Stimulated activated CD4-positive, alpha-beta T cell treated with anti-CD3 and anti-CD28 coated beads, TNF-alpha, amount 100 ng/mL, for 4 hours (primary cell): Measurements from ENCODE around the gene PDE7B.

Experiments
- DNase-seq, 3 experiments: peaks; one replicate each; pipeline ENCODE4 v3.0.0-alpha.2; 2020; ENCODE audit warnings: low read depth in 3 of 3

The PDE7B gene

DNA sequence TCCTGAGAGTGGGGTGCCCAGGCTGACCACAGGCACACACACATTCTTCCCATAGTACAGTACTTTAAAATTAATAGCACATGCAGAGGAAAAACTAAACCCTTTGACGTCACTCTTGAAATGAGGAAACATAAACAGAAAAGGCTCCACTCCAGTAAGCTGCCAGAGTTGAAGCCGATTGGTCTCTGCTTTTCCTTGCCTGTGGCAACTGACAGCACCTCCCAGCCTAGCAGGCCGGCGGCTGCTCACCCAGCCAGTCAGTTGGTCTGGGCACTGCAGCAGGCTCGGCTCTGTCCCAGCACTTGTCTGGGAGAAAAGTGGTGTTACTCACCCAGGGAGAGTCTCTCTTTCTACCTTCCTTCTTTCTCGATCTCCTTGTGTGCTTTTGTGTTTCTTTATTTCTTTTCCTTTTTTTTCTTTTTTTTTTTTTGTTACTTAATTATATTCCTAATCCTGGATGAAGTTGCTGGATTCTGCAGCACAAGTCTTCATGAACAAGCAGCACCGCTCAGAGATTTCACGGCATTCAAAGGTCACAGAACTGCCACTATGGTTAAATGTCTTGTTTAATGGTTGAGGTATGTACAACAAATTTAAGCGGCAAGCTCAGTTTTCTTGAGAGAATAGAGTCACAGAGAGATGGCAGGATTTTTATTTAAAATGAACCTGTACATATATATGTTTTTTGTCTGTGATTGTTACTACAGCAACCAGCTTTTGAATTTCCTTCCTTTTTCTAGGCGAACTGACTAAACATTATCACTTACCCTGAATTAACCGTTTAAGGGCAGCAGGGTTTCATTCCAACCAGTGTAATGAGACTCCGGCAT lies at the start of gene PDE7B:
TSS of gene PDE7B (plus strand) at position 260 of the 830 bp plus-strand sequence.
- peak in 1 of 3 experiments; percentile 4 for DNase-seq

DNA sequence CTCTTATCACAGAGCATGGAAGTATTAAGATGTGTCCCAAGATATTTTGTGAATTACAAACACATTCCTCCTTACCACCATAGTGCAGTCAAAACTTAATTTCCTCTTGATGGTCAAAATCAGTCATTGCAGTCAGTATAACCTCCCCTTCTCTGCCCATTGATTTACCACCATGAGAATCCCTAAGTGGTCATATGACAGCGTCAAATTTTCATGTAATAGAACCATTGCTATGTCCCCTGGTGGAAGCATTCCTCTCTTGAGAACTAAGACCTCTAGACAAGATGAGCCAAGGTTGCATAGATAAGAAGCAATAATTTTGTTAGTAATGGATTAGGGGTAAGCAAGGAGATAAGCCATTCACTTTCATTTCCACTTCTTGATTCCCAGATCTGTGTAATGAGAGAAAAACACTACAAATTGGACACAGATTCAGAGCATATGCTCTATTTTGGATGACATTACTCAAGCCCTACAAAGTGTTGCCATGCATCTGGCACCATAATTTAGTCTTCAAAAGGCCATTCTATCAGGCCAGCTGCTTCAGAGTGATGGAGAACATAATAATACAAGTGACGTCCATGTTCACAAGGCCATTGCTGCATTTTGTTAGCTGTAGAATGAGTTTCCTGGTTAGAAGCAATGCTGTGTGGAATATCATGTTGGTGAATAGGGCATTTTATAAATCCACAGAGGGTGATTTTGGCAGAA lies 49.6 kb upstream of the PDE7B start:
- no peak for DNase-seq

DNA sequence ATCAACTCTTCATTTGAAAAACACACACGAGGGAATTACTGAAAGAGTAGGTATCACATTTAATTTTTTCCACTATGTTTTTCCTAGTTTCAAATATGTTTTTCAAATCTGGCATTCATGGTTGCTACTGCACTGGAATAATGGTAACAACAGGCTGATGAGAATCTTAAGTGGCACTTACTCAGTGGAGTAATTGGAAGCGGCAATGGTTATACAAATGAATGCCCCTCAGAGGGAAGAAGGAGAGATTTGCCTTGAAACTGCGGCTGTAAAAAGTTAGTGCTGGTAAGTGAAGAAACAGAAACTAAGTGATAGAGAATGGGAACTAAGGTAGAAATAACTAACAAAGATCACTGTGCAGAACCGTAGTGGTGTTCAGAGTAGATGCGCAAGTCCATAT lies 41.0 kb upstream of the PDE7B start:
- no peak for DNase-seq

DNA sequence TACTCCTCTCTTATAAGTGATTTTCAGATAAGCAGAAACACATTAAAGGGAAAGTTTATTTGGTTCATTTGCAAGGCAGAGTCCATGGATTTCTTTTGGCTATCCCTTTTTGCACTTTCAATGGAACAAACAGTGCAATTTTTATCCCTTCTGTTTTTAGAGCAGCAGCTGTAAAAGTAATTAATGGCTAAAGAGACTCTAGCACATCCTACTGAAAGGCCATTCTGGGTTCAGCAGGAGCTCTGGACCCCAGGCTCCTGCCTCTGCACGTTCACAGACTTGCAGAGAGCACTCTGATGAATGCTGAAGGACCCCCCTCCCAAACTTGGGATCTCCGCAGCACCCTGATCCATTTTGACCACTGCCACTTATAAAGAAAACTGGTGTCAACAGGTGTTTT lies 40.3 kb upstream of the PDE7B start:
- no peak for DNase-seq

DNA sequence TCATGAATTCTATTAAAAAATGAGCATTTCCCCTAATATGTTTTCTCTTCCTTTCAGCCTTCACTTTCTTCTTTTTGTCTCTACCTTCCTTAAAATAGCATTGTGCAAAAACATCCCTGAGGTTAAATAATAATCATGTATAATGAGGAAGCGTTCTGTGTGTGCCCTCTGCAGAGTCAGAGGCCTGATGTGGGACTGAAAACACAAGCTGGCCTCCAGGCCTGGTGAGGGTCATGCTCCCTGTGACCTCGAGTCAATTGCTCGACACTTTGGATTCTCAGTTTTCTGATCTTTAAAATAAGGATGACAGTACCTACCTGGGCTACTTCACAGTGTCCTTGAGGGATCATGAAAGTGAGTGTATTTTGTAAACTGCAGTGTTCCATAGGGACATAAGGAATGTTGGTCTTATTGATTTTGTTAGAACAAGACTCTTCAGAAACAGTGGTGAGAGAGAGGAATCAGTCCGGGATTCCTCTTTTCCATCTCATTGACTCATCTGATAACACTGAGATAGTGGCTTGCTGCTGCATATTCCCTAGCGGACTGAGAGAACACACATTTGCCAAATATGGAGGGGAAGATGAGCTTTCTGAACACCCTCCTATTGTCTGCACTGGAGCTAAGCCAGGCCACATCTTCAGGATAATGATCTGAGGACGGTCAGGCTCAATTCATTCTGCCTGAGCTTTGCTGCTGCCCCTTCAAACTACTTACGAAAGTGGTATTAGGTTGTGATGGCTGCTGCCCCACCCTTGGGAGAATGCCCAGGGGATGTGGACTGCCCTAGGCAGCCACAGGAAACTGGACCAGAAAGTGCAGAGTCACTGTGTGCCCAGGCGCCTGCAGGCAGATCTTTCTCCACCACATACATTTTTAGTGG lies 39.6 kb upstream of the PDE7B start:
- no peak for DNase-seq

DNA sequence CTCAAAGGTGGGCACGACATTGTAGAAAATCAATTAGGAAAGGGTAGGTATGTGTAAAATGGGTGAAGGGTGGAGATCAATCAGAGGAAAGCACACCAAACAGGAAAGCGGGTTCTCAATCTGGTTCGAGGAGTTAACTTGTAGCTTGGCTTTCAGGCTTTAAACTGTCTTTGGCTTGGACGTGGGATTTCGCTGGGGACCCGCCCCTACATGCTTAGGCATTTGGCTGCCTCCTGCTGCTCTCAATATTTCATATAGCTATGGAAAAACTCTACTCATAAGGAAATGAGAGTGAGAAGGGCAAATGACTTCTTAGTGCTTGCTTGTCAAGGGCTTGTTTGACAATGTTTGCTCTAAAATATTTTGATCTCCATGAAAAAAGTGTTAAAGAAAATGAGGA lies 38.1 kb upstream of the PDE7B start:
- DNase-seq, result no peak

DNA sequence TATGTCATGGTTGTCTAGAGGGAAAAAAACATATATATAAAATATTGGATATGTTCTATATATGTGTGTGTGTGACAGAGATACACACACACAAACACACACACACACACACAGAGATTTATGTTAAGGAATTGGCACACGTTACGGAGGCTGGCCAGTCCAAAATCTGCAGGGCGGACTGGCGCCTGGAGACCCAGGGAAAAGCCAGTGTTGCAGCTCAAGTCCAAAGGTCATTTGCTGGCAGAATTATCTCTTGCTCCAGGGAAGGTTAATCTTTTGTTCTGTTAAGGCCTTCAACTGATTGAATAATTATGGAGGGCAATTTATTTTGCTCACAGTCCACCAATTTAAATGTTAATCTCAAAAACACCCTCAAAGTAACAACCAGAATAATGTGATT lies 37.5 kb upstream of the PDE7B start:
- DNase-seq, result no peak

DNA sequence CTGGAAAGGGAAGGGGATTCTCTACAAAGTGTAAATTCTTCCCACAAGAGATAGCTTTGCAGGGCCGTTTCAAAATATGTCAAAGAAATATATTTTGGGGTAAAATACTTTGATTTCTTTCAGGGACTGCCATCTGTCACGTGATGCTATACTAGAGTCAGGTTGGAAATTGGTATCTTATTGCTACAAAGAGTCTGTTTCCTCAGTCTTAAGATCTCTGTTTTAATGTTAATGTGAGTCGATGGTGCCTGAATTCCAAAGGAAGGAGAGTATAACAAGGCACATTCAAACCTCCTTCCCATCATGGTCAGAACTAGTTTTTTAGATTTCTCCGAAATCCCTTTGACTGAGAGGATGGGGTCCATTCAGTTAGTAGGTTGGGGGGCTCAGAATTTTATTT lies 36.3 kb upstream of the PDE7B start:
- DNase-seq, result no peak

DNA sequence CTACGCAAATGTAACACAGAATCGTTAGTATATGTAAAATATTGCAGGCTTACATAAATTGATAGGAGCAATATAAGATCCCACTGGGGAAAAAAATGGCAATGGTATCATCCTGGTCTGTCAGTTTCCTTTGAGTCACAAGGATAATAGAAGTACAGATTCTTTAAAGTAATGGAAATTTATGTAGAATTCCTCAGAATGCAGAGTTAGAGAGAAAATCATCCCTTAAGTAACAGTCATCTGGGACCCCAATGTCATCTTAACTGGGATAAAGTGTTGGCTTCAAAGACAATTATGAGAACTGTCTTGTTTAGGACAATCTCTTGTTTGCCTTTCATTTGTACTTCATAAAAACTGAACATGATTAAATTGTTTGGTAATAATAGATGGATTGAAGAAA lies 34.5 kb upstream of the PDE7B start:
- DNase-seq, result no peak

DNA sequence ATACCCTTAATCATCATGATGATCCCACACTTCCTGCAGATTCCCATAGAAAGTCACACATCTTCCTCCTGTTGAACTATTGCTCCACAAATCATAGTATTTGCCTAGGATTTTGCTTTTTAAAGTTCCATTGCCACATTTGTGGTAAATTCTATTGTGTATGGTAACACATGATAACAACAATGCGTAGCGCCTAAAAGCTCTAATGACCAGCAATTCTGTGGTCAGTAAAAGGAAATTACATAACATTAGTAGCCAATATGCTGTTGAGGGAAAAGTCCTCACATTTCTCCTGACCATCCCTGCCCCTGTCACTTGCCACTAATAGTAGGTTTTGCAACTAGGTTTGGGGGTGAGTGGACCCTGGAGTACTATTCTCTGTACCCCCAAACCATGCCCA lies 31.8 kb upstream of the PDE7B start:
- DNase-seq, result no peak

DNA sequence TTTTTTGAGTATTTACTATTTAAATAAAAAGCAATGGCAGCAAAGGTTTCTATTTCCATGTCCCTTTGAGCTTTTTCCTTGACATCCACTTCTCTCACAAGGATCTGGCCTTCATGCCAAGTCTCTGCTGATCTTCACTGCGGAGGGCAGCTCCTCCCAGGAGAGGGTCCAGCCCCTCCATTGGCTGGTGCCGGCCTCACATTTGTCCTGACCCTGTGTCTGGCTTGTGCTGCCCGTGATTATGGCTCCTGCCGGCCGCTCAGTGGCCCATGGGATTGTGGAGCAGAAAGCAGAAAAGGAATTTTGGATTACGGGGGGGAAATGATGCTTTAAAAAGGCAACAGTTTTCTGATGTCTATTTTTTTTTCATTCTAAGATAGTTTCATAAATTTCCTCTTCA lies 31.2 kb upstream of the PDE7B start:
- no peak for DNase-seq

DNA sequence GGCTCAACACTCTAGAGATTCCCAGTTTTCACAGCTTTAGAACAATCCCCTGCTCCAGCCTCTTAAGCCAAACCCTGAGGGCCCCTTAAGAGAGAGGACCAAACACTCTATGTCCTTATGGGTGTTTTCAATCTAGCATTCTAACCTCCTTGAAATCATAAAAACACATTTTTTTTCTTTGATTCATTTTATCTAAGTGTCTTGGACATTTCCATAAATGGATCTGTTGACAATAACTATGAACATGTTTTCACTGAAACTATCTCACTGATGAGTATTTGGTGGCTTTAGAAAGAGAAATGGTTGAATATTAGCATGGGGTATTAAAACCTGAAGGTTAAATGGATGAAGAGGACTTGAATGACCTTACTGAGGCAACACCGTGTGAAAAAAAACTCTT lies 27.6 kb upstream of the PDE7B start:
- no peak for DNase-seq

DNA sequence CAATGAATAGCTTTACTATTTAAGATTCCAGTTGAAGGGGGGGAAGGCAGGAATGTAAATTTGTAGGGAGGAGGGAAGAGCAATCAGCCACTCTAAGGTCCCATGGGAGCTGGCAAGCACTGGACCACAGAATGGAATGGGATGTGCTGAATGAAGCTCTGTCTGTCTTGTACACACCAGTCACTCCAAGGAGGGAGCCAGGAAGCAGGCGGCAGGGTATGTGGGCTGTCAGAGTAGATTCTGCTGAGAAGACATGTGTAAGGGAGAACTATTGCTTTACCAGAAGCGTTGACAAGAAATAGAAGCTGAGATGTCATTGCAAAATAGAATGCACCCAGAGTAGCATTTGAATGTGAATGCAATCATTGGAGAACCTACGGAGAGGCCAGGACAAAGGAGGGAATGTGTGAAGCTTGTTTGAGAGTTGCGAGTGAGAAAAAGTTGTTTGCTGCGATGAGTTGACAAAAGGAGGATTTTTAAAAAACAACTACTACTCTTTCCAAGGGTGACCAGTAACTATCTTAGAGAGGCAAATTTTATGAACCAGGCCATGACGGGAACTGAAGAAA lies 25.2 kb upstream of the PDE7B start:
- DNase-seq, result no peak

DNA sequence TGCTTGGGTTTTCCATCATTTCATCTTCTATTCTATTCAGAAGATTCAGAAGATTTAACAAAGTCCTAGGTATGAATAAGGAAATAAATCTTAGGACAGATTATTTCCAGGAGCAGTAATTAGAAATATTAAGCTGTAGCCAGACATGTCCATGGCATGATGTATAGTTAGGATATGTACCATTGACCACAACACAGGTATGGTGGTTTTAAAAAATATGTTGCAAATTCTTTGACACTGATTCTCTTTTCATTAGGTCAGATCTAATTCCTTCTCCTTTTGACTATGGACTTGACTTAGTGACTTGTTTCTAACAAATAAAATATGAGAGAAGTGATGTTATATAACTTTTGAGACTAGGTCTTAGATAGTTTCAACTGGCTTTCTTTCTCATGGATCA lies 23.5 kb upstream of the PDE7B start:
- DNase-seq, result no peak

DNA sequence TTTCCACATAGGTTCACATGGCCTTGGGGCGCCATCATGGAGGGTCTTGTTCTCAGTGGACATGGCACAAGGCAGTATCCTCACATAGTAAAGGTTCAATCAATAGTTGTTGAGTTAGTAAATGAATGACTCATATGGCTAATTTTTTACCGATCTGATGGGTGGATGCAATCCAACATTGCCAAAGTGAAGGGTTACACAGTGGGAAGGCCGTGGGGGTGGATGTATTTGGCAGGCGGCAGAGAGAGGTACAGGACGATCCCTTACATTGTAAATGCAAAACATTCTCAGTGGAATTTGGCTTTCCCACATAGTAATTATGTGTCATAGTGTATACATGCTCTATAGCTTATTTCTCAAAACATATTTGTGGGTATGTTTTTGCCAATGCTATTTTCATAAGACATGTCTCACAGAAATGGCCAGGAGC lies 21.0 kb upstream of the PDE7B start:
- DNase-seq, result no peak

DNA sequence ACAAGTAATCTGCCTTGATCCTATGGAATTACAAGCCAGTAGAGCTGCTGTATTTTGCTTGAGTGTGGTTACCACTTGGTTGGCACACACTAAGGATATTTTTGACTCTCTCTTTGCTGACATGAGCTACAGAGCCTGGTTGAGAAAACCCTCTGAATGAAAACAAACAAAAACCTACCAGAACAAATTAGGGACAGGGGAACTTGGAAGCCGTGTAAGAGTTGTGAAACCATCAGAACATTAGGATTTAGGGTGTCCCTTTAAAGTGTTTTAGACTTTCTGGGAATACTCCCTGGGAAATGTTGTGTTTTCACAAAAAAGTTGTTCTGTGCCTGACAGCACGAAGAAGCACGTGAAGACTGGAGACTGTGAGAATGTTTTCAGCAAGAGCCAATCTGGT lies 20.5 kb upstream of the PDE7B start:
- no peak for DNase-seq

DNA sequence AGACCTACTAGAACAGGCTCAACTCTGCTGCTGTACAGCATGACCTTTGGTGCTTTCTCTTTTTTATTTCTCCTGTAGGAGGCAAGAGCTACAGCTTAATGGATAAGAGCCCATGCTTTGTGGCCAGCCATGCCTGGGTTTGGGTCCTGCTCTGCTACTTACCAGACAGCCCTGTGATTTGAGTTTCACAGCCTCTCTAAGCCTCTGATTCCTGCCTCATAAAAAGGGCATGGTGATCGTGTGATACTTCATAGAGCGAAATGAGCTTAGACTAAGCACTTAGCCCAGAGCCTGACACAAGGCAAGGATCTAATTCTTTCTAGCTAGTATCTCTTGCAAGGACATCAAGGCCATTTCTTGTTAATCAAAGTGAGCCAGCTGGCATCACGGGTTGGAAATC lies 19.3 kb upstream of the PDE7B start:
- no peak for DNase-seq

DNA sequence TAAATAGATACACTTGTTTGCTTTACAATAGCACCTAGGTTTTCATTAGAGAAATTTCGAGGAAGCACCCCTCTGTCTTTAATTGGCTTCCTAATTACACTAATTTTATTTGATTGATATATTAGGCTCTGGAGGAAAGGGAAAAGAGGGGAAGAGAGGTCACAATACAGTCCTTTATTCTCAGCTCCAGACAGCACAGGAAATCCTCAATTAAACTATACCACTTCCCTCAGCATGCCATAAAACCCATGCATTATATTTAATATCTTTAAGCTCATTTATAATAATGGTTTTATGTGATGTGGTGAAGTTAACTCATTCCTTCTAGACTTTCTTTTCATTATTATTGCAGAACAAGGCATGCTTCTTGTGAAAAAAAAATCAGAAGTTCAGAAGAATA lies 17.7 kb upstream of the PDE7B start:
- no peak for DNase-seq

DNA sequence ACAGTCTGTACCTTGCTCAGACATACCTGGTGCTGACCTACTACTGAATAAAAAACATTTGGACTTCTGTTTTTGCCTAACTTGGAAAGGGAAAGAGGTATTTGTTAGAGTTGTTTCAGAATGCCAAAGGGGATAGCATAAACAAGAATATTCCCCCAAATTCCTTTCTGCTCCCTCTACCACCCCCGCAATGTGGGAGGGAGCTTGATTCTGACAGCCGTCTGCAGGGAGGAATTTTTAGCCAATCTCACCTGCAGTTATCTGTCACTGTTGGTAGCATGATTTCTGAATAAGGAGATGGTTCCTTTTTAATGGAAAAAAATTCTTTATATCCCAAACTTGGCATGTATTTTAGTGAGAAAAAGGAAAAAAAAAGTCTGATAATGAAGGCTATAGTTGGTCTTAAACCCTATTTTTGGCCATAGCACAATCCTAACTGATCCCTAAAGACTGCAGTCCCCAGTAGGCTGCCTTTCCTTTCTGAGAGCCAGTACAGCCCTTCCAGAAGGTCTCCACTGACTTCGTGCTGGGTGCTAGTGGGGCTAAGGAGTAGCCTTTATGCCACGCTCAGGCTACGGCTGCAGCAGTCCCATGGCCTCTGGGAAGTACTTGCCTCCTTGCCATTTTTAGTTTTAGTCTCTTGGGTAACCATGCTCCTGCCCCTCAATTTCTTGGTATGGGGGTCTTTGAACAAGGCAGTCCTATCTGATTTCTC lies 13.6 kb upstream of the PDE7B start:
- no peak for DNase-seq

DNA sequence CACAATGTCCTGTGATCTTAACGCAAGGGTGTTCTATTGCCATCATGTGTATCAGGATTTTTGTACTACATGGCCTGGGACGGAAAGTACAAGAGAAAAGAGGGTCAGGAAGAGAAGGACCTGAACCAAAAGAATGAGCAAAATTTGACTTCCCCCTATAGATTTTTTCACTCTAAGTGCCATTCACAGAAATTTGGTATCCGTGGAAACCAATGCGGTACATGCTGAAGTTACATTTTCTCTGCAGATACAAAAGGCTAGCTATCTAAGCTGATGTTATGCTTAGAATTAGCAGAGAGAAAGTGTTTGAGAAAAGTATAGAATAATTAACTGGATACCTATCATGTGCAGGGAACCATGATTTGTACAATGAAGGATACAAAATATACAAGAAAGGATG lies 12.4 kb upstream of the PDE7B start:
- DNase-seq, result no peak

DNA sequence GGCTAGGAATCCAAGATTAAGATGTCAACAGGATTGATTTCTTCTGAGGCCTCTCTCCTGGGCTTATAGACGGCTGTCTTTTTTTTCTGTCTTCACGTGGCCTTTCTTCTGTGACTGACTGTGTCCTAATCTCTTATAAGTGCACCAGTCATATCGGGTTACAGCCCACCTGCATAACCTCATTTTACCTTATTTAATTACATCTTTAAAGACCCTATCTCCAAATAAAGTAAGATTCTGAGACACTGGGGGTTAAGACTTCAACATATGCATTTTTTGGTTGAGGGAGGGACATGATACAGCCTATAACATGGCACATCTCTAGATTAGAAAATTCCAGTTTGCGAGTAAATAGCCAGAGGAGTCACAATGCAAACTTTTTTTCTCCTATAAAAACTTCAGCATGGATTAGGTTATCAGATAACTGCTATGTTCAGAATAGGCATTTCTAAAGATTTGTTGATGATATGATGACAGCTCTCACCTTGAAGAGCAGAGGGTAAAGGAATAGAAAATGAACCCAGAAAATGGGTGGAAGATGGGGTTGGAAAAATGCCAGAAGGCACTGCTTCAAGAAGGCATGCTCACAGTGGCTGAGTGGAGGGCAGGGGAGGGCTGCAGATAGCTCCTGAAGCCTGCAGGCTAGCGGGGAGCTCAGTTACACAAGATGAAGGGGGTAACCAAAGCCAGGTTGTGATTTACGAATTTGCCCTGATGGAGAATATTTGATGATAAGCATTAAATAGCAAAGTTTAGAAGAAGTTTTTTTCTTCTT lies 8.7 kb upstream of the PDE7B start:
- no peak for DNase-seq
